Neural progenitor cell (in vitro differentiated cells): Measurements from ENCODE around the gene DBR1.

Experiments
- EZH2 ChIP-seq: fragments of 200-600 bp; sonication (generic); IDR thresholded peaks from 2 replicates; pipeline ENCODE4 v1.6.1; 2017; ENCODE audit warnings: antibody characterized with exemption, mild to moderate bottlenecking, moderate library complexity
- EZH2phosphoT487 ChIP-seq: fragments of 200-600 bp; sonication (generic); IDR thresholded peaks from 2 replicates; pipeline ENCODE4 v1.6.1; 2017; ENCODE audit warnings: antibody characterized with exemption
- TF ChIP-seq, protein P1 (sequence below): fragments of 200-600 bp; sonication (generic); IDR thresholded peaks from 2 replicates; pipeline ENCODE4 v1.5.1; 2017; ENCODE audit warnings: antibody characterized with exemption, mild to moderate bottlenecking

GRCh38 chr3:138118612-138119422, 55.9 kb downstream of the DBR1 start:
- TF ChIP-seq, protein P1, sequence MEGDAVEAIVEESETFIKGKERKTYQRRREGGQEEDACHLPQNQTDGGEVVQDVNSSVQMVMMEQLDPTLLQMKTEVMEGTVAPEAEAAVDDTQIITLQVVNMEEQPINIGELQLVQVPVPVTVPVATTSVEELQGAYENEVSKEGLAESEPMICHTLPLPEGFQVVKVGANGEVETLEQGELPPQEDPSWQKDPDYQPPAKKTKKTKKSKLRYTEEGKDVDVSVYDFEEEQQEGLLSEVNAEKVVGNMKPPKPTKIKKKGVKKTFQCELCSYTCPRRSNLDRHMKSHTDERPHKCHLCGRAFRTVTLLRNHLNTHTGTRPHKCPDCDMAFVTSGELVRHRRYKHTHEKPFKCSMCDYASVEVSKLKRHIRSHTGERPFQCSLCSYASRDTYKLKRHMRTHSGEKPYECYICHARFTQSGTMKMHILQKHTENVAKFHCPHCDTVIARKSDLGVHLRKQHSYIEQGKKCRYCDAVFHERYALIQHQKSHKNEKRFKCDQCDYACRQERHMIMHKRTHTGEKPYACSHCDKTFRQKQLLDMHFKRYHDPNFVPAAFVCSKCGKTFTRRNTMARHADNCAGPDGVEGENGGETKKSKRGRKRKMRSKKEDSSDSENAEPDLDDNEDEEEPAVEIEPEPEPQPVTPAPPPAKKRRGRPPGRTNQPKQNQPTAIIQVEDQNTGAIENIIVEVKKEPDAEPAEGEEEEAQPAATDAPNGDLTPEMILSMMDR: peak; percentile 78
- no peak for TF ChIP-seq EZH2
- no peak for TF ChIP-seq EZH2phosphoT487
